GM04503 (cell line): ENCODE data around the gene UNC13B.
"Not testable (repeated sequence)": the region's sequence is repeated elsewhere in the genome, so short reads cannot be mapped to it uniquely, and the experiment has no call there.

Experiments used
- DNase-seq: peaks from one replicate; pipeline ENCODE4 v3.0.0-alpha.2; 2012; ENCODE audit warnings: low read depth

UNC13B gene

DNA sequence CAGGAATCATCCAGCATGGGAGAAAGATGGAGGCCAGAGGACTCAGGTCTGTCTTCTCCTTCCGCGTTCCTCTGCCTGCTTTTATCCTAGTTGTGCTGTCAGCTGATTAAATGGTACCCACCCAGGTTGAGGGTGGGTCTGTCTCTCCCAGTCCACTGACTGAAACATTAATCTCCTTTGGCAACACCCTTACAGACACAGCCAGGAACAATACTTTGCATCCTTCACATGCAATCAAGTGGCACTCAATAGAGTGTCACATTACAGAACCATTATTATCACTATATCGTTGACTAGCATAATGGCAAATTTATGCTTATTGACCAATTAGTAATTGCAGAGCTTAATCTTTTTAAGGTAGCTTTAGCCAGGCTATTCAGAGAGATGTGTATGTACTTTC is 64.8 kb downstream of the UNC13B start:
- DNase-seq = no peak

DNA sequence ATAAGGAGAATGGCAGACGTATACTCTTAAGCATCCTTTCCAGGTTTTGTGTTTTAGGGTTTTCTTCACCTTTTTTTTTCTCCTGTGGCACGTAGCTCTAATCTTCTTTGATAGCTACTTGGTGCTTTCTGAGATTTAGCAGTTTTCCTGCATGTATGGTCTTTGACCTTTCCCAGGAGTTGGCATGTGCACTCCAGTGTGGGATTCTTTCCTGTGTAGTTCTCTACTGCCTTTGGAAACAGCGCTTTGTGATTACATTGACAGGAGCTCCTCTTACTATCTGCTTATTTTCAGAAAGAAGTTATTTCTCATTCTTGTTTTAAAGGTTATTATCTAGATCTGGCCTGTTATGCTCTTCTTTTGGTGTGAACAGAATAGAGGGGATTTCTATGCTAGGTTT is 65.5 kb downstream of the UNC13B start:
- DNase-seq = no peak

DNA sequence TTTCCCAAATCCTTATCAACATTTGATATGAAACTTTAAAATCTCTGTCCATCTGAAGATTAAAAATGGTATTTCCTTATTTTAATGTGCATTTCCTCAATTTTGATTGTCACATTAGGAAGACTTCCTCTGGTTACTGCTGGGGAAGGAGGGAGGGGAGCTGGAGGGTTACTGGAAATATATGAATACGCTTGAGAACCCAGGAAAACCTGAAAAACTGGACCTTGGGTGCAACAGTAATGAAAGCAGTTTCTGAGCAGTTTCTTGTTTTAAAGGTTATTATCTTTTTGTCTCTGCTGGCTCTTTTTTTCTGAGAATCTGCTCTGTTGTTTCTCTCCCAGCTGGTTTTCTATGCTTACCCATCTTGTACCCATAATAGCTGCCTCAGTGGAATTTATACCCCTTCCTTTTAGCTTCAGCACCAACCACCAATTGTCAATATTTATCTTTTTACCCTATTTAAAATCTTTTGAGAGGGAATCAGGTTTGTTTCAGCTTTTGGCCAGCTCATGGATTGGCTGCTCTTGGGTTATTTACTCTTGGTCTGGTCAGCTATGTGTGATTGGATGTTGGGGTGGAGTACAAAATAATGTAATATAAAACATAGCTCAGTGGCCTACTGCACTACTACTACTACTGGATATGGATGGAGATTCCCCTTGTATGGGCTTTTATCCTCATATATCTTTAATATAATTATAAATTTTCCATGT is 67.4 kb downstream of the UNC13B start:
- DNase-seq = no peak

DNA sequence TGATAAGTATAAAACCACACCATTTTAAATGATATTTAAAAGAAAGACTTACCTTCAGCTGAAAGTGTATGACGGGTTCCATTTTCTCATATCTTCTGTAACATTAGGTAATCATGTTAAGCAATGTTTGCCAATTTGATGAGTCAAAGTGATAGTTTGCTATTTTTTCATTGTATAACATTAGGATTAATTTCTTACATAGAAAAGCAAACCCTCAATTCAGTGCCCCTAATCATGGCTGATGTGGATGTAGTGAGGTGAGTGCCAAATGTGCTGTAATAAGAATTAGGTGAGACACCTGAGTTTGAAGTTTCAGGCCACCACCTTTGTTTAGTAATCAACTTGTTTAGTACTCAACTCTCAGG is 68.0 kb downstream of the UNC13B start:
- DNase-seq = no peak

DNA sequence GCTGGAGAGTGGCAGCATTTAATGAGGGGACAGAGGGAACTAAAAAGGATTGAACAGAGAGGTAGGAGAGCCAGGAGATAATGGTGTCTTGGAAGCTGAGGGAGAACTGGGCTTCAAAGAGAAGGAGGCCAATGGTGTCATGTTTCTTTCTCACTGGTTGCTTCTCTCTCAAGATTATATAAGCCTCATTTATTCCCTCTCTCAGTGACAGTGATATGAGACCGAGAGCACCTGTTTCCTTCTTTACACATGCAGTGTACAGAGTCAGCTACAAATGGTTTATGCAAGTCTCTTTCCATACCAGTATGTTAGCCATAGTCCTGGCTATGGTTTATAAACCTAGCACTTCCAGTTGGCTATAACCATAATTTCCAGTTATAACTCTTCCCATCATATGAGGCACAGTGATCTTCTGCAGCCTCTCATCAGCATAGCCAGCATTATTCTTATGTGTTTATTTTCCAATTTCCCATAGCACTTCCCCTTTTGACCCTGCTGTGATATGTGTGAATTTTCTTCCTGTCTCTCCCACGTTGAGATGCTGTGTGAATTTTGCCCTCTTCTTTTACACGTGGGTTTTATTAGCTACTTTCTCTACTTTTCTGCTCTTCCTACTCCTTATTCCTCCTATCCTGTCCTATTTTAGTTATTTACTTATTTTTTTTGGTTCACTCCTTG is 71.2 kb downstream of the UNC13B start:
- no peak for DNase-seq

DNA sequence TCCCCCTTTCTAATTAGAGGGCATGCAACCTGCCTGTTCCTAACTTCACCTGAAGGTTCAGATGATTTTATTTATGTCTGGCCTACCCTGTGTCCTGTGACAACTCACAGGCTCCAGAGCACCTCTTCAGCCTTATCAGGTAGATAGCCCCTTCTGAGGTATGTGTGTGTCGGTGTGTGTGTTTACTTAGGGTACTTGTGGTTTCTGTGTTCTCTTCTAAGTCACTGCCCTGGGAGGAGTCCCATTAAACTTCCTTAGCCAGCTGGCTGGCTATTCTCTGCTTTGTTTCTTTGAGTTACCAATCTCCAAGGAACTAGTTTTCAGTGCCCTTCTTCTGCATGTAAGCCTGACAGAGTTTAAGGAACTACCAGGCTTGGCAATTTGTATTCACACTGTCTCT is 74.9 kb downstream of the UNC13B start:
- DNase-seq = no peak

DNA sequence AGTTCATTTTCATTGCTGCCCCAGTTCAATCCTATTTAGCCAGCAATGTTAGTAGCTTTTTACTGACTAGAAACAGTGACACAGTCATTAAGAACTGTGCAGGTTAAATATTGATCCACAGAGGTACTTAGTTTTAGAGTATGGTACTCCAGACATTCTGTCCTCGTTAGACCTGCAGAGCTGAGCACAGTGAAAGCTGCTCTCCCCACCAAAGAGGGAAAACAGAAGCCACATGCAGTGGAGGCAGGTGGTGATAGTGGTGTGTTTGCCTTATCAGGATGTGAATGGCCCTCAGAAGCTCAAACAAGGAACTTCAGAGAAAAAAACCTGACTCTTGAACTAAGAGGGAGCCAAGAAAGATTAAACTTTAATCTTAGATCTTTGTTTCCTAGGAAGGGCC is 75.5 kb downstream of the UNC13B start:
- no peak for DNase-seq

DNA sequence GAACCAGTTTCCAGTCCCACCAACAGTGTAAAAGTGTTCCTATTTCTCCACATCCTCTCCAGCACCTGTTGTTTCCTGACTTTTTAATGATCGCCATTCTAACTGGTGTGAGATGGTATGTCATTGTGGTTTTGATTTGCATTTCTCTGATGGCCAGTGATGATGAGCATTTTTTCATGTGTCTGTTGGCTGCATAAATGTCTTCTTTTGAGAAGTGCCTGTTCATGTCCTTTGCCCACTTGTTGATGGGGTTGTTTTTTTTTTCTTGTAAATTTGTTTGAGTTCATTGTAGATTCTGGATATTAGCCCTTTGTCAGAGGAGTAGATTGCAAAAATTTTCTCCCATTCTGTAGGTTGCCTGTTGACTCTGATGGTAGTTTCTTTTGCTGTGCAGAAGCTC is 84.1 kb downstream of the UNC13B start:
- DNase-seq = not testable (repeated sequence)

DNA sequence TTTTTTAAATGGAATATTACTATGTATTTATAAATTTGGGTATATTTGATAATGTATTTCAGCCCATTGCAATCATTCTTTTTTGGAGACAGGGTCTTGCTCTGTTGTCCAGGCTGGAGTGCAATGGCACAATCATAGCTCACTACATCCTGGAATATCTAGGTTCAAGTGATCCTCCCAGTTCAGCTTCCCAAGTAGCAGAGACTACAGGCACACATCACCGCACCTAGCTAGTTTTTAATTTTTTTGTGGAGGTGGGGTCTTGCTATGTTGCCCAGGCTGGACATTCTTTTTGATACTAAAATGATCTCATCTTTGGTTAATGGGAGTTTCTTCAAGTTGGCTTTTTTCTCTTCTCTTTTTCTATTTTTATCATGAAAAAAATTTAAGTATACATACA is 91.3 kb downstream of the UNC13B start:
- DNase-seq = no peak

DNA sequence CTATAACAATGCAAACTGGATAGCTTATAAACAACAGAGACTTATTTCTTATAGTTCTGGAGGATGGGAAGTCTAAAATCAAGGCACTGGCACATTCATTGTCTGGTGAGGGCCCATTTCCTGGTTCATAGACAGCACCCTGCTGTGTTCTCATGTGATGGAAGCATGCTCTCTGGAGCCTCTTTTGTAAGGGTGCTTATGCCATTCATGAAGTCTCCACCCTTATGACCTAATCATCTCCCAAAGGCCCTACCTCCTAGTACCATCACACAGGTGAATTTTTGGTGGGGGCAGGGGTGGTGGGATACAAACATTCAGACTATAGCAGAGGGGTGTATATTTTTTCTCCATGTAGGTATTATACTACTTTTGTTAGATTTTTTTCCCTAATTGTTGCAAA is 92.4 kb downstream of the UNC13B start:
- DNase-seq = no peak

DNA sequence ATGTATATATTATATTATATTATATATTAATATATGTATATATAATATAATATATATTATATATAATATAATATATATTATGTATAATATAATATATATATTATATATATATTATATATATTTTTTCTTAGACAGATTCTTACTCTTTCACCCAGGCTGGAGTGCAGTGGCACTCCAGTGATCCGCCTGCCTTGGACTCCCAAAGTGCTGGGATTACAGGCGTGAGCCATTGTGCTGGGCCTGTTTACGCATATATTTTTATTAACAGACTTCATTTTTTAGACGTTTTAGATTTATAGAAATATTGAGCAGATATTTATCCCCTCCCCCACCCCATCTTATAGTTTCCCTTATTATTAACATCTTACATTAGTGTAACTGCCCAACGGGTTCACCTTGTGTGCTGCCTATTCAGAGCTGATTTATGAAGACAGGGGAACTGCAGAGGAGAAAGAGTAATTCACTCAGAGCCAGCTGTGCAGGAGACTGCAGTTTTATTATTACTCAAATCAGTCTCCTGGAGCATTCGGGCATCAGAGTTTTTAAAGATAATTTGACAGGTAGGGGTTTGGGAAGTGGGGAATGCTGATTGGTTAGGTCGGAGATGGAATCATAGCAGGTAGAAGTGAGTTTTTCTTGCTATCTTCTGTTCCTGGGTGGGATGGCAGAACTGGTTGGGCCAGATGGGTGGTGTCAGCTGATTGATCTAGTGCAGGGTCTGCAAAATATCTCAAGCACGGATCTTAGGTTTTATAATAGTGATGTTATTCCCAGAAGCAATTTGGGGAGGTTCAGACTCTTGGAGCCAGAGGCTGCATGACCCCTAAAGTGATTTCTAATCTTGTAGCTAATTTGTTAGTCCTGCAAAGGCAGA is 93.4 kb downstream of the UNC13B start:
- no peak for DNase-seq

DNA sequence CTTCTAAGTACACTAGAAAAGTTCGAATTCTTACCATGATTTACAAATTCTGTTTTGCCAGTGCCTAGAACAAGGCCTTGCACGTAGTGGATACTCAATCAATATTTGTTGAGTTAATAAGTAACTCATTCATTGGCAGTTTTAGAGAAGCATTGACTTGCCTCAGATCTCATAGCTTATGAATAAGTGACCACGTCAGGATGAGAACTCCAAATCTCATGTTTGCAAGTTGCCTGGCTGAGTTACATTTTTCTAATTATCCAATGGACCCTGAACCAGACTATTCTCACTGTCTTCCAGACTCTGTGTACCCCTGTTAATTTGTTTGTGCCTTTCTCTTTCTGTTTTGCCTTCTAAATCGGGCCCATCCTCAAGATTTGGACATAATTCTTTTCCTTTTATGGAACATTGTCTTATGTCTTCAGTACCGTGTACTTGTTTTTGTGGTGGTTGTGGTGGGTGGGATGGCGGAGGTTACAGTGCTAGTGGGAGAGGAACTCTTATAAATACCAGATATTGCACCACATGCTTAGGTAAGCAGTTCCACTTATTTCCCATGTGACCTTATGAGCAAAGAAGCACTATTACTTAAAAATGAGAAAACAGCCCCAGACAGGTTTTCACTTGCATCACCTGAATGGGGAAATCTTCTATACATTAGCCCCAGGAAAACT is 96.3 kb downstream of the UNC13B start:
- DNase-seq = no peak

DNA sequence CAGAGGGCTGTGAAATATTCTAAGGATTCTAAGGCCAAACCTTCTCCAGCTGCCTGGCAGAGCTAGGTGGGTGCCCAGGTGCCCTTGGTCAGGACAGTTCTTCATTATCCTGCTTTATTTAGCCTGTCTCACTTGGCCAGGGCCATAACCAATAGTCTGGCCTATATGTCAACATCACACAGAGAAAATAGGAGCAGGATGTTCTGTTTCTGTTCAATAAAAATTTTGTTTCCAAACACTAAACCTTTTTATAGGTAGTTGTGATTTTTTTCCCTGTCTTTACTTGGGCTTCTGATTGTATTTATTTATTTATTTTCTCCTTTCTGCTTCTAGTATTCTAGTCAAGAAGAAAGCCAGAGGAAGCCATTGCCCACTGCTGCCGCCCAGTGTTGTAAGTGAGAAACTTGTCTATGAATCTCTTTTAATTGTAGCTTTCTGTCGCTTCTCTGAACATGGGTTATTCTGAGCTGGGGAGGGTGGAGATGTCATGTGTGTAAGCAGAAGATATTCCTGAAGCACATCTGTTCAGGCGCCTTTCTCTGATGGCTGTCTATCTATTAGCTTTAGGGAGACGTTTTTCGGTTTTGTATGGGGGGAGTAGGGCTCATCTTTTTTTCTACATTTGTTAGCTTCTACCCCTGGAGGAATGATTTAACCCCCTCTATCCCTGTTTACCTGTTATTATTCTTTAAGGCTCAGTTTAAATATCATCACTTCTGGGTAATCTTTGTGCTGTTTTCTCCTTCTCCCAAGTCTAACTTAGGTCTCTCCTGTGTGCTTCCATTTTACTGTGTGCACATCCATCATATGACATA is 97.1 kb downstream of the UNC13B start:
- no peak for DNase-seq

DNA sequence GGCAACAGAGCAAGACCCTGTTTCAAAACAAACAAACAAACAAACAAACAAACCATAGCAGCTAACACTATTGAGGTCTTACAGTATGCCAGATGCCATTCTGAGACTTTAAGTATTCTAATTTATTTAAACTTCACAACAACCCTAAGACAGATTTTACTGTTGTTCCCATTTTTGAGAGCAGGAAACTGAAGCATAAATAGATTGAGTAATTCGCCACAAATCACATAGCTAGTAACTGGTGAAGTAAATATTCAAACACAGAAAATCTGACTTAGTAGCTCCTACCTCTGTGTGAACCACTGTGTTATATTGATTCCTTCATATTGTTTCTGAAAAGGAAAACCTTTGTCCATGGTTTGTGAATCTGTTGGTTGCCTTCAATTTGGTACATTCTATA is 98.4 kb downstream of the UNC13B start:
- DNase-seq = no peak

DNA sequence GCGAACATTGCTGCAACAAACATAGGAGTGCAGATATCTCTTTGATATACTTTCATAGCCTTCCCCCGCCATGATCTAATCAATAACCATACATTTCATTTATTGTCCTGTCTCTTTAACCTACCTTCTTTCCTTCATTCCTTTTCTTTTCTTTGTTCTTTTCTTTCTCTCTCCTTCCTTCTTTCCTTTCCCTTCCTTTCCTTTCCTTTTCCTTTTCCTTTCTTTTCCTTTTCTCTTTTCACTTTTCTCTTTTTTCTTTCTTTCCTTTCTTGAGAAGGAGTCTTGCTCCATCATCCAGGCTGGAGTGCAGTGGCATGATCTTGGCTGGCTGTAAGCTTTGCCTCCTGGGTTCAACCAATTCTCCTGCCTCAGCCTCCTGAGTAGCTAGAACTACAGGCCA is 100.3 kb downstream of the UNC13B start:
- DNase-seq = no peak

DNA sequence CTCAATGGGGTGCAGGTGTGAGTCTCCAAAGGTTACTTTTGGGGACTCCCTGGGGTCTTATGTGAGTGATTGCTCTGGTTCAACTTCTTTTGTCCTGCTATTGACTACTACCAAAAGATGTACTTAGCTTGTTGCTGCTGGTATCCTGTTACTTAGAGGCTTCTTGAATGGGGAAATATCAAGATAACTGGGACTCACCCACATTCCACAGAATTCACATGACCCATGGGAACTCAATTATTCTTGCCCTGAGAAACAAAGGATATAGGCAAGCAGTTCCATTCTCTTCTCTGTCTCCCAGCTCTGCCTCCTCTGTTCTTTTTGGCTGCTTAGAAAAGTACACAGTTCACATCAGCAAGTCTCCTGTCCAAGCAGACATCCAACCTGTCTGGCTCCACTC is 105.9 kb downstream of the UNC13B start:
- DNase-seq = no peak

DNA sequence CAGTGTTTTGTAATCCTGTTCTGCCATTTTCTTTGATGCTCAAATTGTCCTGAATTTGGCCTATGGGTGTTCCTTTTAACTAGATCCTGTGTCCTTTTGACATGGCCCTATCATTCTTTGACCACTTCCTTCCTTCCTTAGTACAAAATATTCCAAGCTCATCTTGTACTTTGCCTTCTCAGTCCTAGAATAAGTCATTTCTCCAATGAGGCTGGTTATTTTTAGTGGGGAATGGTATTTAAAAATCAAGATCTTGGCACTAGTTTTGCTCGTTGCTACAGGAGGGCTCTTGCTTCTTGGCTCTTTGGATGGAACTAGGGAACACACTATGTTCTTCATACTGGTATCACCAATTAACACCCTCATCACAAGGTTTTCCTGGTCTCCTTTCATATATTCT is 108.1 kb downstream of the UNC13B start:
- DNase-seq = no peak

DNA sequence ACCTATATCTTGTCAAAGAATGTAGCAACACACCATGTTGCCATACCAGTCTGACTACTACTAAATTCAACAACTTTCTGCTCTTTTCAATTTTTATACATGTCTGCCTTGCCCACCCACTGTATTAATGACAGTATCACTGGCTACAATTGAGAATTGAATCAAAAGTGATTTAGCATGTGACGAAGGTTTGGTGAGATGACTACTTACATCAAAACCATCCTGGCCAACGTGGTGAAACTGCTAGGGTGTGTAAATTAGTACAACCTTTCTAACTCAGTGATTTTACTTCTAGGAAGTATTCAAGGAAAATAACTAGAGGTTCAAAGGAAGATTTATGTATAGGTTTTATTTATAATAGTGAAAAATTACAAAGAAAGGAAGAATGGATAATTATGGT is 109.8 kb downstream of the UNC13B start:
- DNase-seq = no peak

DNA sequence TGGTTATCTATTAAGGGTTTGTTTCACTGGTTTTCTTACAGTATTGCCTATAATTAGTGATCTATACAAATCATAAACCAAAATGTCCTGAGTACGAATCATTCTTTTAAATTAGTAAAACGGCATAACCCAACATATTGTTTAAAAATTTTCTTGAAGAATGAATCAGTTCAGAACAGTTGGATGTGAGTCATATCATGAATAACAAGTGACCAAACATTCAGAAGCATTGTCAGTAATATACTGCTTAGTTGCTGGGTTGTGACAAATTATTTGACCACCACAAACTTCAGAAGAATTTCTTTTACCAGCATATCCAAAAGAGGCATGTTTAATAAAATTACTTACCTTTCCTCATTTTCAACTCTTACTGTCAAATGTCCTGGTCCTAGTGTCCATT is 111.2 kb downstream of the UNC13B start:
- no peak for DNase-seq

DNA sequence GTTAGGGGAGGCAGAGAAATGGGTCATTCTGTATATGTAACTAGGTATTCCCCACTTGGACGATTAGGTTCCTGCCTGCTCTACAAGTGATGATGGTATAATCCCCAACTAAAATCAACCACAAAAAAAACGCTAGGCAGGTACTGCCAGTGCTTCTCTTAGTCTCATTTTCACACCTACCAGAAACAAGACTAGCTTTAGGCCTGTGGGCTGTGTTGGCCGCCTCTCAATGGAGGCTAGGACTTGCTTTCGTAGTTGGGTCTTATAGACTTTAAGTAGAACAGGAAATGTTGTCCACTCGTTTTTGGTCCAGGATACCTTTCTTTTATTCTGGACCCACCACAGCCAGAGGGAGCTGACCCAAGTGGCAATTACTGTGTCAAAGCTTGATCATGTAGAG is 111.8 kb downstream of the UNC13B start:
- DNase-seq = no peak

DNA sequence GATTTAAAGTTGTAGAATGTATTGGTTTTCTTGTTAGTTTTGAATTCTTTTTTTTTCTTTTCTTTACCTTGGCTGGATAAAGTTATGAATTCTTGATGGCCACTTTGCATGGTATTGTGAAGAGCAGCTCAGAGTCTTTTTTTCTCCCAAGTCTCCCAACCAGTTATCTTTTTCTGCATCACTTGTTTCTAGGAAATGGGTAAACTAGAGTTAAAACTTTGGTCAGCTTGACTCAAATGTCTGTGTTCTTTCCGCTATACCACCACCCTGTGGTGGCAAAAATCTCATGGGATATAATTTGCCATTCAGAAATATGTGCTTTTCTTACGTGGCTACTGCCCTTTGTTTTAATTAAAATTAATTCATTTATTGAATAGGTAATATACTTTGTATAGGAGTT is 113.2 kb downstream of the UNC13B start:
- DNase-seq = no peak

DNA sequence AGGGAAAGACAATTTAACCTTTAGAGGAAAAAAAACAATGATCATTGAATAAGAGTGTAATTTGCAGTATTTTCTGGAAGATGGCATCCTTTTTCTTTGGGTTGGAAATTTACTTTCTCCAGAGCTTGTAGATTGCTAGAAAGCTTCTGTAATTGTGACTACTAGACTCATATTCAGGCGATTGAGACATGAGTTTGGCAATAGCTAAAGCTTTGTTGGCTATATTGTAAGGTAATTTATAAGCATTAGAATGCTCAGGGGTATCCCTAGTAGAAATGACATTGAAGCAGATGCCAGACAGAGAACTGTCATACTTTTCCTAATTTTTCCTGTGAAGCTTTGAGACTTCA is 115.3 kb downstream of the UNC13B start:
- DNase-seq = no peak
